Endometrial microvascular endothelial cells (primary cell): Measurements from ENCODE around the gene DENND5B. TPM values are rescaled to one million over a fixed set of nuclear protein-coding genes. Genes with fewer than 3 reads are reported as not detected.
"Not testable (repeated sequence)": the region's sequence is repeated elsewhere in the genome, so short reads cannot be mapped to it uniquely, and the experiment has no call there.

Experiments
- in situ Hi-C: cut with HindIII; loops from 2 replicates; pipeline ENCODE4 v1.10.0; 2017; ENCODE audit warnings: low sequenced_read_pairs, low pct_unique_long_range_greater_than_20kb; ENCODE audit errors: inconsistent ontology term
- total RNA-seq: library from RNA; depleted of rRNA; stranded (reverse); fragments of >200 nt; gene quantifications from one replicate; pipeline ENCODE4 v1.2.3, GENCODE V29; 2015; ENCODE audit errors: inconsistent ontology term

The DENND5B gene
- total RNA-seq, 1 donor from 2014 or later, result 16.4 TPM

- in situ Hi-C loops, result no loop called here
Observed at GRCh38 chr12:31482816-31483215, 108.1 kb downstream of the DENND5B start.

DNA sequence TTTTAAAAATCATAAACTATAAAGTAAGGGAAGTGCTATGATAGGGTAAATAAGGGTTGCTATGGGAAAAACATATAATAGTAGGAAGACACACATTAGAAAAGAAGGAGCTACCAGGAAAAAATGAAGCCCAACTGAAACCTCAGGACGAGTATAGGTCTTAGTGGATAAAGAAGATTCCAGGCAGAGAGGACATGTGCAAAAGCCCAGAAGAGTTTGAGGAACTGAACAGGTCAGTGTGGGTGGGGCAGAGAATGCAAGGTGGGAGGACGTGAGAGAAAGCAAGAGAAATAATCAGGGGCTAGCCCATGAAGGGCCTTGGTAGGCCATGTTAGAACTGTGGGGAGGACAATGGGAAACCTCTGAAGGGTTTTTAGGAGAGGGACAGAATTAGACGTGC is 109.5 kb downstream of the DENND5B start:
- in situ Hi-C loops, result no loop called here

GRCh38 chr12:31479516-31480210 is 111.3 kb downstream of the DENND5B start:
- in situ Hi-C loops, result no loop called here

GRCh38 chr12:31478898-31479297 is 112.0 kb downstream of the DENND5B start:
- in situ Hi-C loops, result no loop called here

DNA sequence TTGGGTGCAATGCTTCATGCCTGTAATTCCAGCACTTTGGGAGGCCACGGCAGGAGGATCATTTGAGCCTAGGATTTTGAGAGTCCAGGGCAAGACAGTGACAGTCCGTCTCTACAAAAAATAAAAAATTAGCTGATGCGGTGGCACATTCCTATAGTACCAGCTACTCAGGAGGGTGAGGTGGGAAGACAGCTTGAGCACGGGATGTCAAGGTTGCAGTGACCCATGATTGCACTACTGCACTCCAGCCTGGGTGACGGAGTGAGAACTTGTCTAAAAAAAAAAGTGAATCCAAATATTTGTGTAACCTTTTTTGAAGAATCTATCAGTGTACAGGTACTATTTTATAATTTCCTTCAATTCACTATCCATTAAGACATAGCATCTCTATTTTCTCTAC is 112.5 kb downstream of the DENND5B start:
- in situ Hi-C loops, result no loop called here

GRCh38 chr12:31477687-31478086 is 113.2 kb downstream of the DENND5B start:
- in situ Hi-C loops, result no loop called here

DNA sequence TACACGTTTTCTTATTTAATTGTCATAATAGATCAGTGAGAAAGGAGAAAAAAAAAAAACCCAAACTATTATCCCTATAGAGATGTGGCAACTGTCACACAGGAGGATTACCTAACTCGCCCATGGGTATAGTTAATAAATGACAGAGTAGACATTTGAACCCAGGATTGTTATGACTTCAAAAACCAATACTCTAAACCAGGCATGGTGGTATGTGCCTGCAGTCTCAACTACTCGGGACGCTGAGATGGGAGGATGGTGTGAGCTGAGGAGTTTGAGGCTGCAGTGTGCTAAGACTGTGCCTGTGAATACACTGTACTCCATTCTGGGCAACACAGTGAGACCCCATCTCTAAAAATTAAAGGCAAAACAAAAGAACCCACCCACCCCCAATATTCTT is 114.5 kb downstream of the DENND5B start:
- in situ Hi-C loops, result no loop called here

DNA sequence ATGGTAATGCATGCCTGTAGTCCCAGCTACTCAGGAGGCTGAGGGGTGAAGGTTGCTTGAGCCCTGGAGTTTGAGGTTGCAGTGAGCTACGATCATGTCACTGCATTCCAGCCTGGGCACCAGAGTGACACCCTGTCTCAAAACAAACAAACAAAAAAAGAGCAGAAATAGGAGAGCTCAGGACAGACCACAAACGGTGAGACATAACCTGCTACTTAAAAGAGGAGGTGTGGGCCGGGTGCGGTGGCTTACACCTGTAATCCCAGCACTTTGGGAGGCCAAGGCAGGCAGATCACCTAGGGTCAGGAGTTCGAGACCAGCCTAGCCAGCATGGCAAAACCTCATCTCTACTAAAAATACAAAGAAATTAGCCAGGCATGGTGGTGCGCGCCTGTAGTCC is 115.3 kb downstream of the DENND5B start:
- in situ Hi-C loops, result not testable (repeated sequence)

DNA sequence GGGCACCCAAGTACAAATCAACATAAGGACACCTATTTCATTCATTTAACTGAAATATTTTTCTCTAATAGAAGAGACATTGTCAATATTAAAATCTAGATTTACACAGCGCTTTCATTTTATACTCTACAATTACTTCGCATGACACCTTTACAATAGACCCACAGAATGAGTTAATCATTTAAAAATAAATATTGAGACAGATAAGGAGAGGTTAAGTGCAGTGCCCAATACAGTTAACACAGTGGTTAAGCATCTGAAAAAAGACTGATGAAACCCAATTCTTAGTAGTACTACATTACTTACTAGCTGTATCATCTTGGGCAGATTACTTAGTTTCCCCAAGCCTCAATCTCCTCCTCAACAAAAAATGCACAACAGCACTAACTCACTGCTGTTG is 116.2 kb downstream of the DENND5B start:
- in situ Hi-C loops, result no loop called here

GRCh38 chr12:31471823-31472222 is 119.1 kb downstream of the DENND5B start:
- in situ Hi-C loops, result no loop called here

- in situ Hi-C loops, result no loop called here
Observed at GRCh38 chr12:31471051-31471450, 119.9 kb downstream of the DENND5B start.

GRCh38 chr12:31470459-31470858 is 120.5 kb downstream of the DENND5B start:
- in situ Hi-C loops, result no loop called here

DNA sequence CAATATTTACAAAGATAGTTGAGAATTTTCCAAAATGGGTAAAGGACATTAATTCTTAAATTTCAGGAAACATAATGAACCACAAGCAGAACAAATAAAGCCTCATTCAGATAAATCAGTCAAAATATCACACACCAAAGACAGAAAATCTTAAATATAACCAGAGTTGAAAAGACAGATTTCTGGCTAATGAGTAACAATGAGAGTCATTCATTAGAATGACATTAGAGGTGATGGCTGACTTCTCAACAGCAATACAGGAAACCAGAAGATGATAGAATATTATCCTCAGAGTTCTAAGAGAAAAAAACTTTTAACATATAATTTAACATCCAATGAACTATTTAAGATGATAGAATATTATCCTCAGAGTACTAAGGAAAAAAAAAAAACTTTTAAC is 124.2 kb downstream of the DENND5B start:
- in situ Hi-C loops, result no loop called here

DNA sequence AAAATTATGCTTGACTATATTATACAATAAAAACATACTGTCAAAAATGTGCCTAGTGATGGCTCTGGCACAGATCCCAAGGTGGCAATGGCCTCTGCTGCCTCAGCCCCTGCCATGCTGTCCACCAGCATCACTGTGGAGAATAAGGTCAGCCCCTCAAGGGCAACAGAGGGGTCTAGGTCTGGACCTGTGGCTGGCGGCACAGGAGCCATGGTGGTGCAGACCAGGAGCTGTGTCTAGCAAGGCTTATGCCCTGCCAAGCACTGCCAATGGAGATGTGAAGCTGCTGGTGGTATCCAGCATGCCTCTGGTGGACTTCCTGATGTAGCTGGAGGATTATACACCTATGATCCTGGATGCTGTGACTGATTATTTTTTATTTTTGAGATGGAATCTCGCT is 125.9 kb downstream of the DENND5B start:
- in situ Hi-C loops, result no loop called here

- in situ Hi-C loops, result no loop called here
Observed at GRCh38 chr12:31460024-31460423, 130.9 kb downstream of the DENND5B start.

- in situ Hi-C loops, result no loop called here
Observed at GRCh38 chr12:31456562-31456961, 134.4 kb downstream of the DENND5B start.

- in situ Hi-C loops, result no loop called here
Observed at GRCh38 chr12:31444736-31445135, 146.2 kb downstream of the DENND5B start.

- in situ Hi-C loops, result no loop called here
Observed at GRCh38 chr12:31440586-31440985, 150.3 kb downstream of the DENND5B start.

GRCh38 chr12:31440134-31440533 is 150.8 kb downstream of the DENND5B start:
- in situ Hi-C loops, result no loop called here

GRCh38 chr12:31431721-31432240 is 159.2 kb downstream of the DENND5B start:
- in situ Hi-C loops, result no loop called here

- in situ Hi-C loops, result no loop called here
Observed at GRCh38 chr12:31423405-31423804, 167.5 kb downstream of the DENND5B start.
